Glomerular endothelial cell (primary cell): Measurements from ENCODE around the gene PKD2. TPM values are rescaled to one million over a fixed set of nuclear protein-coding genes. Genes with fewer than 3 reads are reported as not detected.
"Not testable (repeated sequence)": the region's sequence is repeated elsewhere in the genome, so short reads cannot be mapped to it uniquely, and the experiment has no call there.

ENCODE experiments used
- DNase-seq: peaks from one replicate; pipeline ENCODE4 v3.0.0-alpha.2; 2011; ENCODE audit warnings: low read depth, low spot score; ENCODE audit errors: extremely low read depth
- total RNA-seq: library from RNA; depleted of rRNA; stranded (reverse); fragments of >200 nt; gene quantifications from 2 replicates; pipeline ENCODE4 v1.2.3, GENCODE V29; 2015

PKD2 gene
- total RNA-seq, 1 donor from 2014 or later, result 27.6 TPM

DNA sequence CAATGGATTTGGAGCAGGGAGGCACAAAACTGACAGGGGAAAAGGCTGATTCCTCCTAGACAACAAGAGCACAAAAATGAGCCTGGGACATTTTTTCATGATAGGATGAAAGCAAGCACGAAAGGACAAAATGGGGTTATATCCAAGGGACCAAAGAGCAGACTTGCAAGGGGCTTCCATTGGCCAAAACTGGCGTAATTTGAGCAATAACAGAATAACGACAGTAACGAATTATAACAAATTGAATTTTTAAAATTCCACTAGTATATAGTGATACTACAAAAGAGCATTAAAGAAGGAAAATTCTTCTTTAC lies 21.6 kb upstream of the PKD2 start:
- DNase-seq, result no peak

DNA sequence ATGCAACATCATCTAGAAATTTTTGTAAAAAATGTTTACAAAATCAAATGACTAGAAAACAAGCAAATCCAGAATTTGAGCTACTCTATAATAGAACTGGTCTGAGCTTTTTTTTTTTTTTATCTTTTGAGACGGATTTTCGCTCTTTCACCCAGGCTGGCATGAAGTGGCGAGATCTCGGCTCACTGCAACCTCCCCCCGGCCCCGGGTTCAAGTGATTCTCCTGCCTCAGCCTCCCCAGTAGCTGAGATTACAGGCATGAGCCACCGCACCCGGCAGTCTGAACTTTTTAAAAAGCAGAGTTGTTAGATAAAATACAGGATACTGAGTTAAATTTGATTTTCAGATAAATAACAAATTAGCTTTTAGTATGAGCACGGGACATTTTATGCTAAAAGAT lies 20.9 kb upstream of the PKD2 start:
- no peak for DNase-seq

DNA sequence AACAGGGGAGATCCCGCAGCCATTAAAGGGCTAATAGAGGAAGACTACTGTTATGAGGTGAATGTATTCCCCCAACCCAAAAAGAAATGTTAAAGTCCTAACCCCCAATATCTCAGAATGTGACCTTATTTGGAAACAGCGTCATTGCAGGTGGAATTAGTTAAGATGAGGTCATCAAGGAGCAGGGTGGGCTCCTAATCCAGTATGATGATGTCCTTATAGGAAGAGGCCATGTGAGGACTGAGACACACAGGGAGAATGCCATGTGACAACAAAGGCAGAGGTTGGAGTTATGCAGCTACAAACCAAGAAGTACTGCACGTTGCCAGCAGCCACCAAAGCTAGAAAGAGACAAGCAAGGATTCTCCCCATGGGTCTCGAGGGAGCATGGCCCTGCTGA lies 17.7 kb upstream of the PKD2 start:
- DNase-seq, result no peak

DNA sequence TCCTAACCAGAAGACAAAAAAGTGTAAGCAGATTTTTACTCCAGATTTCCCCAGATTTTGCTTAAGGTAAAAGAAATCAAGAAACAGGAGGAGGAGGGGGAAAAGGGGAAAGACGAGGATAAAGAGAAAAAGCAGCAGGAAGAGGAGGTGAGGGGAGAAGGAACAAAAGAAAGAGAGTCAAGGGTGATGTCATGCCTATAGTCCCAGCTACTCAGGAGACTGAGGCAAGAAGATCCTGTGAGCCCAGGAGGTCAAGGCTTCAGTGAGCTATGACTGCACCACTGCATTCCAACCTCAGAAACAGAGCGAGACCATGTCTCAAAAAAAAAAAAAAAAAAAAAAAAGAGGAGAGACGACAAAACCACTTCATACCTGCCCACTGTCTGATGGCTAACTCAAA lies 12.0 kb upstream of the PKD2 start:
- DNase-seq, result no peak

DNA sequence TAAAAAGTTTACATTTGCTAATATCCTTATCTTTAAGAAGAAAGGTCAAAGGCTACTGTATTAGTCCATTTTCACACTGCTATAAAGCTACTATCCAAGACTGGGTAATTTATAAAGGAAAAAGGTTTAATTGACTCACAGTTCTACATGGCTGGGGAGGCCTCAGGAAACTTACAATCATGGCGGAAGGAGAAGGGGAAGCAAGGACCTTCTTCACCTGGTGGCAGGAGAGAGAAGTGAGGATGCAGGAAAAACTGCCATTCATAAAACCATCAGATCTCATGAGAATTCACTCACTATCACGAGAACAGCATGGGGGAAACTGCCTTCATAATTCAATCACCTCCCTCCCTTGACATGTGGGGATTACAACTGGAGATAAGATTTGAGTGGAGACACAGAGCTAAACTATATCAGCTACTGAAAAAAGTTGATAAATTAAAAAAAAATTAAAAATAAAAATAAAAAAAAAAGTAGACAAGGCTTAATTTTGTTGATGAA lies 8.2 kb upstream of the PKD2 start:
- DNase-seq, result not testable (repeated sequence)

DNA sequence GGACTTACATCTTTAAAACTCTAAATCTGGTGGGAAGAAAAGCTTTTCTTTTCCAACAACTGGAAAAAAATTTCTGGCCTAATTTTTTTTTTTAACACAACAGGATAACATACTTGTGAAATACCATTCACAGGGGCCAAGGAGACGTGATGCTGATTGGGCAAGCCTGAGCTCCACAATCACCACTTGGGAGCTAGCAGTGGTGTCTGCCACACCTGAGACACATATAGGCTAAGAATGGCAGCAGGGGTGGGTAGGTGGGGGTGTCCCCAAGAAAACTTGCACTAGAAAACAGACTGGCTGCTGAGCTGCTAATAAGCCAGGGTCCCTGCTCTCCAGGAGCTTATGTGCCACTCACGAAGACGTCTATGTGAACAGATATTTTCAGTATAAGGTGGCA lies 5.6 kb upstream of the PKD2 start:
- DNase-seq, result no peak

DNA sequence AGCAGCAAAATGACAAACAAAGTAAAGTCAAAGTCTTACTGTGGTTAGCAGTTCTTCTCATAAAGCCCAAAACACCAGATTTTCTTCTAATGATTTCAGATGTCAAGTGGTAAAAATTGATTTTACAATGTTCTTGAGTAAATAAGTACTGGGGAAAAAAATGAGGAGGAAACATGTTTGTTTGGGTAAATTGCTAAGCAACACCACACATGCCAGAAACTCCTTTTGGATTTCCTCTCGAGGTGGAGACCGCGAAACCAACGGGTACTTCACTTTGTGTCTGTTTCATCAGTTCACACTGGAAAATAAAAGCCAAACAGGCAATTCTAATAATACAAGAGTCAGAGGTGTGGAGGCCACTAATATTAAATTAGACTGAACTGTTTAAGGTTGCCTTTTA lies 4.6 kb upstream of the PKD2 start:
- DNase-seq, result no peak

DNA sequence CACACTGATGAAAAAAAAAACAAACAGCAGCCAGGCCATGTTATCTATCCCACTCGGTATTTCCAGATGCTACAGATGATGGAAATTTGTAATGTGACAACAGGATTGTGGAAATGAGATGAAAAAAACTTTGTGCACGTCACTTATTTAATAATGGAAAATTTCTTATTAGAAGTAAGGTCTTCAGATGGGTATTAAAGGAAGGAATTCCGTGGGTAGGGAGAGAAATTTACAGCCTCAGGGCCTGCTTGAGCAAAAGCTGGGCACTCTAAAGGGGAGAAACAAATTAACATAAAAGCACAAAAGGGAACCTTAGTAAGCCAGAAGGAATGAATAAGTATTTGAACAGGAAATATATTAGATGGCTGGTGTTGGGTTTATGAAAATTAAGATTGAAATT lies 4.2 kb upstream of the PKD2 start:
- no peak for DNase-seq

DNA sequence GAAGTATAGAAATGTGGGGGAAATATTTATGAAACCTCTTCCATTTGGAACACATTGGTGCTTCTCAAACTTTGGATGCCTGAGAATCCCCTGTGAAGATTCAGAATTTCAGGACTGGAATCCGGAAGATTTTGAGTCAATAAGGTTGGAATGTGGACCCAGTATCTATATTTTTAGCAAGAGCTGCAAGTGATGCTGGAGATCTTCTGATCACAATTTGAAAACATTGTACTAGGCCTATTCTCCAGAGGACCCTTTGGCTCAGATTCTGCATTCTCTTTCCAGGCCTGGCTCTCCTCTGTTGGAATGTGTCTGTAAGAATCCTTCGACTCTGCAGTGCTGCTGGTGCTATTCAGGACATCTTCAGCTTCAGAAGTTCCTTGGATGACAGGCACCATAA lies 2.4 kb upstream of the PKD2 start:
- no peak for DNase-seq

DNA sequence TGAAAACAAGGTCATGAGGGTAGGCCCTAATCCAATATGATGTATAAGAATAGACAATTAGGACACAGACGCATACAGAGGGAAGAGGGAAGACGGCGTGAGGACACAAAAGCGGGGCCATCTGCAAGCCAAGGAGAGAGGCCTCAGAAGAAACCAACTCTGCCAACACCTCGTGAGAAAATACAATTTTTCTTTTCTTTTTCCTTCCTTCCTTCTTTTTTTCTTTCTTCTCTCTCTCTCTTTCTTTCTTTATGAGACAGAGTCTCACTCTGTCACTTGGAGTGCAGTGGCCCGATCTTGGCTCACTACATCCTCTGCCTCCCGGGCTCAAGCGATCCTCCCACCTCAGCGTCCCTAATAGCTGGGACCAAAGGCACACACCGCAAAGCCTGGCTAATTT lies 1.5 kb upstream of the PKD2 start:
- DNase-seq, result no peak

DNA sequence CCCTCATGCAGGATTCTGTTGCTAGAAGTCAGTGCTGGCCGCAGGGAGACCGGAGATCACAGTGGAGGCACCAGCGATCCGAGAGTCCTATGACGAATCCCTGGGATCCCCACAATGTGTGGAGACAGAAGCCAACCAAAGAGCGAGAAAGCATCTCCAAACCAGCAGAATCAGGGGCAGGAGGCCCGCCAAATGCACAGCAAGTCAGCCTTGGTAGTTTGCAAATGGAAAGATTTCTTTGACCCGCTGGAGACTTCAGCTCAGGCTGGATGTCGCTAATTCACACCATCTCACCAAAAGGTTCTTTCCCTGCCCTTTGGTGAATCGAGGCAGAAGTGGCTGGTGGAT lies 505 bp upstream of the PKD2 start:
- DNase-seq, result no peak

DNA sequence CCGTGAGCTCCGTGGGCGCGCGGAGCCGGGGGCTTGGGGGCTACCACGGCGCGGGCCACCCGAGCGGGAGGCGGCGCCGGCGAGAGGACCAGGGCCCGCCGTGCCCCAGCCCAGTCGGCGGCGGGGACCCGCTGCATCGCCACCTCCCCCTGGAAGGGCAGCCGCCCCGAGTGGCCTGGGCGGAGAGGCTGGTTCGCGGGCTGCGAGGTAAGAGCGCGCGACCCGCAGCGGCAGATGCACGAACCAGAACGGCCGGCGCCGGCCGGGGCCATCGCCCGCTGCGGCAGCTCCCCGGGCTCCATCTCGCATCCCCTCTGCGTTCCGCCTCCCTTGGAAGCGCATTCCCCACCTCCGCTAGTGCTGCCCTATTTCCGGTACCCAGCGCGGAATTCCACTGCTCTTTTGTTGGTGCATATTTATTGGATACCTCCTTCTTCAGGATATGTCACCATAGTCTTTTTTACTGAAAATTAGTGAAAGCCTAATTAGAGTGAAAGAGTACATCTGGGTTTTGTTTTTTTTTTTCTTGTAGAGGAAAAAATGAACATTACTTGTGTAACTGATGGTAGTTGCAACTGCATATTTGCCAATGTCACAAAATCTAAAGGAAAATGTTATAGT lies 797 bp downstream of the PKD2 start:
- no peak for DNase-seq

DNA sequence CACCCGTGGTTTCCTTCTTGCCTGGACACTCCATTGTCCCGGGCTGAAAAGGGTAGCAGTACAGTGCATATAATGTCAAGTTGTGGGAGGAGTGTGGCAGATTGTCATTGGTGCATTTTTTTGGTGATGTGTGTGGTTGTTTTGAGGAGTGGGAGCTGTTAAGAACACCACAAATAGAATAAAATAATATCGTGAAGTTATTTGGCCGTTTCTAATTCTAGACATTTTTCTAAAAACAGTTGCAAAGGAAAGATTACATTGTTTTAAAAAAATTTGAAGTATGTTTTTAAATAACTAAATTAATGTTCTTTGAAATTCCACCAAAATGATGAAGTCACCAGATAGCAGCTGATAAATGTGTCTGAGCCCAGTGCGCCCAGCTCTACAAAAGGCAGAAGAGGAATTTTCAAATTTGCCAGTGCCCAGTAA lies 1.3 kb downstream of the PKD2 start:
- no peak for DNase-seq

DNA sequence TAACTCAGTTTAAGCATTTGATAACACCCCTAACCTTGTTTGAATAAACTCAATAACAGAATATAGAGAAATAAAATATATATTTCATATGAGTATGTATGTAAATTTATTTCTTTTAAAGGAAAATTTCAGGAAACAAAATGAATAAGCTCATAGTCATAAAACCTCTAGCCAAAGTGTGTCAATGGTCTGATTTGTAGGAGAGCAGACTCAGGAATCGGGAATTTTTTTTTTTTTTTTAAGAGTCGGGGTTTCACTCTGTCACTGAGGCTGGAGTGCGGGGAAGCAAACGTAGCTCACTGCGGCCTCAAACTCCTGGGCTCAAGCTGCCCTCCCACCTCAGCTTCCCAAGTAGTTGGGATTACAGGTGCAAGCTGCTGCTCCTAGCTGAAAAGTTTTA lies 2.4 kb downstream of the PKD2 start:
- DNase-seq, result no peak

DNA sequence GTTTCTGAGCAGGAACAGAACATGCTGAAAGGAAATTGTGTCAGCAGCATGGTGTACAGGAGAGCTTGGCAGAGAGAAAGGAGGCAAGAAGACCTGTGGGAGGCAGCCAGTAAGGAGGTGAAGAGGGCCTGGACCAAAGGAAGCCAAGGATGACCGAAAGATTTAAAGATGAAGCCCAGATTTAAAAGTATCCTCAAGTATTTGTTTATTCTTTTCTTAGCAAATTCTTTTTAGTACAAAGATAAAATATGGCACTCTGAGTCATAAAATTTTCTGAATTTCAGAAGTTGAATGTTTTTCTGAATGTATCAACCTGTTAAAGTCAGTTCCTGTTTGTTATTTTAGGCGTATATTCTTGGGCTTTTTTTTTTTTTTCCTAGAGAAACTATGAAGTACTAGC lies 3.5 kb downstream of the PKD2 start:
- DNase-seq, result no peak

DNA sequence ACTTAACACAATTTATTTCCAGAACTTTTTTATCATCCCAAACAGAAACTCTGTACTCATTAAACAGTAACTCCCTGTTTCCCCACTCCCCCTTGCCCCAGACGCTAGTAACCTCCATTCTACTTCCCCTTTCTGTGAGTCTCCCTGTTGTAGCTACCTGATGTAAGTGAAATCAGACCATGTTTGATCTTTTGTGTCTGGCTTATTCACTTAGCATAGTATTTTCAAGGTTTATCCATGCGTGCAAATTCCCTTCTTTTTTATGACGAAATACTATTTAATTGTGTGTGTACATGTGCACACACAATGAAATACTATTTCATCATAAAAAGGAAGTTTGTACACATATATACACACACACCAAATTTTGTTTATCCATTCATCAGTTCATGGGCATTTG lies 5.2 kb downstream of the PKD2 start:
- DNase-seq, result no peak

DNA sequence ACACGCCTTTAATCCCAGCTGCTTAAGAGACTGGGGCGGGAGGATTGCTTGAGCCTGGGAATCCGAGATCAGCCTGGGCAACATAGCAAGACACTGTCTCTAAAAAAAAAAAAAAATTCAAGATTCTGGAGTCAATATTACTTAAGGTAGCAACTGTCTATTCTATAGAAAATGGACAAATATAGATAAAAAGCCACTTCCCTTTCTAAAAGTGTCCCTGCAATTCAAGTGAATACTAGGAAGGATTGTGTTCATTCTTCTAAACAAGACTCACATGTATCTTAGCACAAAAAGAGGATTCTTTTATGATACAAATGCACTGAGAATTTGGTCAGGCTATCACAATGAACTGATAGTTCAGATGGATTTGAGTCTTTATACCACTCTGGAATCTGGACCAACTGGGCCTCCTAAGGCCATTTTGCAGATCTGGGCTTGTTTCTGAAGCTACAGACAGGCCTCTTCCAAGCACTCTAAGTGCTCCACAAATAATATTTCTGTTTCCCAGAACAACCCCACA lies 7.0 kb downstream of the PKD2 start:
- no peak for DNase-seq

DNA sequence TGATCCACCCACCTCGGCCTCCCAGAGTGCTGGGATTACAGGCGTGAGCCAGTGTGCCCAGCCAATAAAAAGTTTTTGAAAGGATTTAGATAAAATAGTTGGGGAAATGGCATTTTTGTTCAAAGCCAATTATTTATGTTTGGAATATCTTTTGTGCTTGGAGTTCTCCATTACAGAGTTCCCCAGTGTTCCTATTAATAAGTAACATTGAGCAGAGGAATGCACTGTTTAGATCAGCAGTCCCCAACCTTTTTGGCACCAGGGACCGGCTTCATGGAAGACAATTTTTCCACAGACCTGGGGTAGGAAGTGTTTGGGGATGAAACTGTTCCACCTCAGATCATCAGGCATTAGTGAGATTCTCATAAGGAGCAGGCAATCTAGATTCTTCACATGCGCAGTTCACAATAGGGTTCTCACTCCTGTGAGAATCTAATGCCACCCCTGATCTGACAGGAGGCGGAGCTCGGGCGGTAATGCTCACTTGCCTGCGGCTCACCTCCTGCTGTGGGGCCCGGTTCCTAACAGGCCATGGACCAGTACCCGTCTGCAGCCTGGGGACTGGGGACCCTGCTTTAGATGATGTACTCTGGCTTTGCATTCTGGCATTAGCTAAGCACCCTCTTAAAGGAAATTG lies 8.3 kb downstream of the PKD2 start:
- DNase-seq, result no peak

DNA sequence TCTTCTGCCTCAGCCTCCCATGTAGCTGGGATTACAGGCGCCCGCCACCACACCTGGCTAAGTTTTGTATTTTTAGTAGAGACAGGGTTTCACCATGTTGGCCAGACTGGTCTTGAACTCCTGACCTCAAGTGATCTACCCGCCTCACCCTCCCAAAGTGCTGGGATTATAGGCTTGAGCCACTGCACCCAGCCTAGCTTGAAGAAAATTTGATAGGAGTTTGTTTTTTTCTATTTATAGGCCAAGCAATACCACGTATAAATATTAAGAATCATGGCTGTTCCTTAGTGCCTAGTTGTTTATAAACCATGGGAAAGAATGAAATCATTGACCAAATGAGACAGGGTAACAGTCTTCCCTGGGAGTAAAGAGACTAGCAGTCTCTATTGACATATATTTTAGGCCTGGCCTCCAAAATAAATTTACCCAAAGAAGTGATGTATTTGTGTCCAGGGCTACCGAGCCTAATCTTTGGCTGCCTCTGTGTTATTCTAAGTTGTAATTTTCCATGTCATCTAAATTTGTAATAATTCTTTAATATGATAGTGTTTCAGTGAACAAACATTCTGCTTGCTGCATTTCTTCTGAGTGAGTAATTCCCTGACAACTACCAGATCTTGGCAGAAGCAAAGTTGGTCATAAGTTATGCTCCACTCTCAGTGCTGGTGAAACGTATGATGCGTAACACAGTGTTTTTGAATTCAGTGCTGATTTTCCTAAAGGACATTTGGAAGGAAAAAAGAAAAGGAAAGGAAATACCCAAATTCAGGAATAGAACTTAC lies 10.3 kb downstream of the PKD2 start:
- DNase-seq, result peak; percentile 87

DNA sequence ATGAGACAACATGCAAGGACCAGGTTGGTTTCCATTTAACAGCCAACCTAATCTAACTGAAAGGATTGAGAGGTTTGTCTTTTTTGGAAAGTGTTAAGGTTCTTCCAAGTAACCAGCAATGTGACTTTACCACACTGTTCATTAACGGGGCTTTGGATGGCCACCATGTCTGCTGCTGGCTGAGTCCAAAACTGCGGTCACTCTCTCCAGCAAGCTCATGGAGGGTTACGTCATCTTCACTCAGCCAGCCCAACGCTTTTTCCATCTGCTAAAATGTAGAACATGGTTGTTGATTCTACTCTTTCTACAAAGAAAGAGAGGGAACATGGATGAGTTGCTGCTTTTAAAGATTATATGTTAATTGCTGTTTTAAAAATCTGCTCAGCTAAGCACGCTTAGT lies 11.0 kb downstream of the PKD2 start:
- no peak for DNase-seq

DNA sequence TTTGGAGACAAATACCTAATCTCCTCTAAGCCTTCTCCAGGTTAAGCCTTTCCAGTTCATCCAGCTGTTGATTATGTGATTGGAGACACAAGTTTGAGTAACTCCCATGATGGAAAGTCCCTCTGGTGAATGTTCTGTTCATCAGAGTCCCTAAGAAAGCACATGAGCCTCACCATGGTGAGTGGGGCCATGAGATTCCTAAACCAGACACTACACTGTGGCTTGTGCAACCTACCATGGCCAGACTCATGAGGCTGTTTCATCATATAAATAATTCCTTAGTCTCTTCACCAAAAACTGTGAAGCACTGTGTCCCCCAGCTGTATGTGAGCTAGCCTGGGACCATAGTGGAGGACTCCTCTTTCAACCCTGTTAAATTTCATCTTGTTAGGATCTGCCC lies 14.4 kb downstream of the PKD2 start:
- DNase-seq, result no peak

DNA sequence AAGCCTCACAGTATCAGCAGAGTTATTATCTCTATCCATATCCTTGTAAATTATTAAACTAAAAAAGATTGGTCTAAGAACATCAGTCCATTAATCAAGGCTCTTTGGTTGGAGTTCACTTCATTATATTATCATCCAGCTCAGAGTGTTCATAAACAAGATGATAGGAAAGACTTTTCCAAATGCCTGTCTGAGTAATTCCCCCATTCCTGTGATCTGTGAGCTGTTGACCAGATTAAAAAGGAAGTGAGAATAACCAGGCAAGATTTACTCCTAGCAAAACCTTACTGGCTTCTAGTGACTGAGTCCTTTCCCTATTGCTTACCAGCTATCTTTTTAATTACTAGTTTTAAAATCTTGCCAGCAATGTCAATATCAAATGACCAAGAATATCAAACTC lies 14.9 kb downstream of the PKD2 start:
- no peak for DNase-seq
